Upper lobe of left lung (tissue), 4 donors: Measurements from ENCODE around the gene HAPSTR1.

Experiments used
- EP300 ChIP-seq, 4 donors: sonication (generic); formaldehyde crosslinking; IDR thresholded peaks; one replicate each; pipeline ENCODE4 v1.5.1; 2017; ENCODE audit warnings: antibody characterized with exemption in 4 of 4, control low read depth in 2 of 4
- POLR2A ChIP-seq, 4 donors: fragments of 450-650 bp; IDR thresholded peaks; one replicate each; pipeline ENCODE4 v1.5.1; 2016 to 2017; ENCODE audit warnings: antibody characterized with exemption in 4 of 4, mild to moderate bottlenecking in 2 of 4
- POLR2AphosphoS5 ChIP-seq, 2 donors: sonication (generic); formaldehyde crosslinking; IDR thresholded peaks; one replicate each; pipeline ENCODE4 v1.5.1; 2017; ENCODE audit warnings: antibody characterized with exemption in 2 of 2
- TF ChIP-seq, protein P1 (sequence below), 6 experiments: fragments of 450-650 bp in 4 of 6; fragments of 200-600 bp in 2 of 6; sonication (generic) in 2 of 6; IDR thresholded peaks; one replicate each; pipeline ENCODE4 v1.5.1; 2016 to 2019; ENCODE audit warnings: antibody characterized with exemption in 6 of 6

DNA sequence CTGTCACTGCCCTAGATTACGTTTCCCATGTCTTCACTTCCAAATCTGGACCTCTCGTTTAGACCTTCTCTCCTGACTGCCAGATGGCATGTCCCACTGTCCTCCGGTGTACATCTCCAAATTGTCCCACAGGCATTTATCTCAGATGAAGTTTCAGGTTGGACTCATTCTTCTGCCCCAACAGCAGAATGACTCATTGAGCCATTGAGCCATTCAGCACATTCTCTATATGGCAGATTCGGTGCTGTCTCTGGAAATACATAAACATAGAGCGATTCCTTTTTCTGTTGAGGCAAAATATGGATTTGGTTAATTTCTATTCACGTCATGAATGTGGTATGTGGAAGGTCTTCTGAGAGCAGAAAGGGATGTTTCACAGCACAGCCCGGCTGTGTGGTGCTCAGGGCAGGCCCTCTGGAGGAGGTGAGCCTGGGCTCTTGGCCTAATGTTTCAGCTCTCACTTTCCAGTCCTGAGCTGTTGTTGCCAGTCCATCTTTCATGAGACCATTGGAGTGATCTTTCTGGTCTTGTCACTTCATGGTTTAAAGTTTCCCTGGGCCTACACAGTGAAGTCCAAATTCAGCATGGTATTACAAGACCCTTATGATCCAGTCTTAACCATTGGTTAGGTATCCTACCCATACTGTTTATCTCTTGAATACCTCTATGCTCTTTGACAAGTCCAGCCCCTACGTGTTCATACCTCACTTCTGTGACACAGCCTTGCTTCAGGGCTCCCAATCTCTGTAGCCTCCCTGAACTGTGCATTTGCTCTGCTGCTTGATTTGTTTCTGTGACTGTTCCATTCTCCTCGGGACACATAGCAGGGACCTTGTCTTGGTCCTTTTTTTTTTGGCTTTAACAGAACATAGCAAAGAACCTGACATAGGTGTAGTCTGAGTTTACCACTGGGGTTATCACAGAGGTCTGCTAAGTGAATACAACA, 15.9 kb downstream of the HAPSTR1 start:
- TF ChIP-seq, protein P1, sequence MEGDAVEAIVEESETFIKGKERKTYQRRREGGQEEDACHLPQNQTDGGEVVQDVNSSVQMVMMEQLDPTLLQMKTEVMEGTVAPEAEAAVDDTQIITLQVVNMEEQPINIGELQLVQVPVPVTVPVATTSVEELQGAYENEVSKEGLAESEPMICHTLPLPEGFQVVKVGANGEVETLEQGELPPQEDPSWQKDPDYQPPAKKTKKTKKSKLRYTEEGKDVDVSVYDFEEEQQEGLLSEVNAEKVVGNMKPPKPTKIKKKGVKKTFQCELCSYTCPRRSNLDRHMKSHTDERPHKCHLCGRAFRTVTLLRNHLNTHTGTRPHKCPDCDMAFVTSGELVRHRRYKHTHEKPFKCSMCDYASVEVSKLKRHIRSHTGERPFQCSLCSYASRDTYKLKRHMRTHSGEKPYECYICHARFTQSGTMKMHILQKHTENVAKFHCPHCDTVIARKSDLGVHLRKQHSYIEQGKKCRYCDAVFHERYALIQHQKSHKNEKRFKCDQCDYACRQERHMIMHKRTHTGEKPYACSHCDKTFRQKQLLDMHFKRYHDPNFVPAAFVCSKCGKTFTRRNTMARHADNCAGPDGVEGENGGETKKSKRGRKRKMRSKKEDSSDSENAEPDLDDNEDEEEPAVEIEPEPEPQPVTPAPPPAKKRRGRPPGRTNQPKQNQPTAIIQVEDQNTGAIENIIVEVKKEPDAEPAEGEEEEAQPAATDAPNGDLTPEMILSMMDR (IDR thresholded peaks at IDR 0.05): no peak
- TF ChIP-seq EP300 (IDR thresholded peaks at IDR 0.05): no peak
- no peak for TF ChIP-seq POLR2A (IDR thresholded peaks at IDR 0.05)
- no peak for TF ChIP-seq POLR2AphosphoS5 (IDR thresholded peaks at IDR 0.05)
